ENCODE results near the gene LRPPRC.
A peak's percentile ranks its signal among the peaks of the same experiment; 100 is the strongest.

Gene LRPPRC

GRCh38 chr2:43905871-43906270, 89.9 kb downstream of the LRPPRC start:
- DNase-seq, result no peak

- DNase-seq, result no peak
These were observed 90.4 kb downstream of the LRPPRC start for GRCh38 chr2:43905371-43905803.

- no peak for DNase-seq
These were observed 96.2 kb downstream of the LRPPRC start for GRCh38 chr2:43899589-43899988.

DNA sequence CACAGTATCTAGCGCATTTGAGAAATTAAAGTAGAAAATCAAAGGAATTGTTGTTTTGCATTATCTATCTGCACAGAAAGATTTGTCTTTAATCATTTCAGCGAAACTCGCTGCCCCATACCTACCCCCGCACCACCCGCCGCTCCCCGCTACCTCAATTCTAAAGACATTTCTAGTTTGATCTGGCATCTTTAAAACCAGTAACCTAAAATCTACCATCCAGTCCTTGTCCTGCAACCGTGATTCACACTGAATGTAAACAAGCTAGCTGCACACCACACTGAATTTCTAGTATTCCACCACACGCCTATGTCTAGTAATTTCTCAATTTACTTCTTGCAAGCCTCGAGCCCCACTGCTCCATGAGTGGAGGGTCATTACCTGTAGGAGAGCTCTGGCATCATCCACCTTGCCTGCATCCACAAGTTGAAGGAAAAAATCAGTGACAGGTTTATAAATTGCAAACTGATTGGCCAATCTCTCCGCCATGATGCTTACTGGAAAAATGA, 96.9 kb downstream of the LRPPRC start:
- DNase-seq, result no peak

DNA sequence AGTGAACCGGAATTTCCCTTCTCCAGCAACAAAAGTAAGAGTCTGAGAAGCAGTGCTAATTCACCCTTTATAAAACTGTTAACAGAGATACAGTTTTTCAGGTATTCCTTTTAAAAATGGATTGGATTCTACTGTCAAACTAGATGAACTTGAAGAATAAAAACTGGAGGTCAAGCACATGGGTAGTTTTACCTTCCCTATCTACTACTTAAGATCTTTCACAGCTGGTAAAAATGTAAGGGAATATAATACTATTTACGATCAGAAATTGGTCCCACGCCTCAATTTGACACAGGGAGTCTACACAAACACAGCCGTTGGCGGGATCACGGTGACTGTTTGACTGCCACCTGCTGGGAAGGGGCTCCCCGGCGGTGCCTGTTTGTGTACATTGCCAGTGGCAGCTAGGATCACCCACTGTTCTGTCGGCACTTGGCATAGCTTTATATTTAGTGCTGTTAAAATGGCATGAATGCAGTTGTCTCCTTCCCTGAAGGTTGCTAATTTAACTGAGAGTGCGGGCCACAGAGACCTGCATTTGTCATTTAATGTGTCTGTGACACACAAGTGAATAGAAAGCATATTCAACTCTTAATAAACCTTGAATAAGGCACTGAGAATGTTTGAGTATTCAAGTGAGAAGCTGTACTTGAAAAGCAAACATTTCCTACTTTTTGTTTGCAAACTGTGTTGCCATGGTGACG, 97.5 kb downstream of the LRPPRC start:
- DNase-seq, result no peak

DNA sequence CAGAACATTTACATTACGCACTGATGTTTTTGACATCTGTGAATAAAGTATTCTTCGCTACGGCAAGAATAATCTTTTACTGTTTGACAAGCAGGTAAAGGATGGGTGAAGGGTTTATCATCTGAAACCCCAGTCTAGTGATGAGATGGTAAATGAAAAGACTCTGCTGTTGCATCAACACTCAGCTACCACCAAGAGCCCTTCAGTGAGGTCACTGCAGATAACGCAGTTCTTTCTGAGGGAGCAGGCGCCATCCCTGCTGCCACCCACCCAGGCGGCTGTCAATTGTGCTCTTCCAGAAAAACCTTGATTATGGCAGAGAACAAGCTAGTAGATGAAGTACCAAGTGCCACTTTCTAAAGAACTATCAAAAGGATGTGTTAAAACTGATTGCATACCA, 98.3 kb downstream of the LRPPRC start:
- no peak for DNase-seq

DNA sequence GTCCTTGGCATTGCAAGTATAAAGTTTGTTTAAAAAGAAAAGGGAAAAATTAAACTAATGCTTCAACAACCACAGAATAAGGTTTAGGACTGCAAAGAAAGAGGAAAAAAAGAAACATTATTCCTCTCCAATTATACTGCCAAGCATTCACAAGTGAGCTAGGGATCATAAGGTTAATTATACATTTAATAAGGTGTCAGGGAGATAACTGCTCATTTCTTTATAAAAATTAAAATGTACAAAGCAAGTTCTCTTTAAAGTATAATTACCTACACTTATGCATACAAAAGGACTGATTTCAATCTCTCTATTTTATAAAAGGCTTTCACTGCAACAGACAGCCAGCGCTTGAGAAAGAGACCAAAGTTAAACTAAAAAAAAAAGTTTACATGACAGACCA, 98.9 kb downstream of the LRPPRC start:
- DNase-seq, result no peak

- no peak for DNase-seq
These were observed 101.0 kb downstream of the LRPPRC start for GRCh38 chr2:43894743-43895142.

- DNase-seq, result no peak
These were observed 104.9 kb downstream of the LRPPRC start for GRCh38 chr2:43890855-43891254.

GRCh38 chr2:43889416-43889815, 106.4 kb downstream of the LRPPRC start:
- DNase-seq, result no peak

GRCh38 chr2:43887176-43887575, 108.6 kb downstream of the LRPPRC start:
- peak; percentile 11 for DNase-seq

DNA sequence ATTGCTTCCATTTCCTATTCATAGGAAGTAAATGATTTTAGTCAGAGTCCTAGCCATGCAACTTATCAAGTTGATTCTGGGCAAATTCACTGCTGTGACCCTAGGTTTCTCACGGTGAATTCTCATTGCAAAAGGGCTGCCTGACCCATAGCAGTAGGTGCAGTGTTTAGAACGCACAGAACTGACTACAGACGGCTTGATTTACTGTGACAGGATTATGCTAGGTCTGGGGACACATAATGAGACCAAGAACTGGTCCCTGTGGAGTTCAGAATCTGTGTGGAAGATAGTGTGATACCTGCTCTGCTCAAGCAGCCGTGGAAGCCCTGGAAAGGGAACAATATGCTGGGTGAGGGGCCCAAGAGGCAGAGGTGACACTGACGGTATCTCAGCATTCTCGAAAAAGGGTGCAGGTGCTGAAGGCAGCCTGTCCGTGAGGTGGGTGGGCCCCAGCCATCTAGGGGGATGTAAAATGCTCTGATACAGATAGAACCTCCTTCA, 110.6 kb downstream of the LRPPRC start:
- no peak for DNase-seq

- DNase-seq, result no peak
These were observed 111.1 kb downstream of the LRPPRC start for GRCh38 chr2:43884689-43885088.

DNA sequence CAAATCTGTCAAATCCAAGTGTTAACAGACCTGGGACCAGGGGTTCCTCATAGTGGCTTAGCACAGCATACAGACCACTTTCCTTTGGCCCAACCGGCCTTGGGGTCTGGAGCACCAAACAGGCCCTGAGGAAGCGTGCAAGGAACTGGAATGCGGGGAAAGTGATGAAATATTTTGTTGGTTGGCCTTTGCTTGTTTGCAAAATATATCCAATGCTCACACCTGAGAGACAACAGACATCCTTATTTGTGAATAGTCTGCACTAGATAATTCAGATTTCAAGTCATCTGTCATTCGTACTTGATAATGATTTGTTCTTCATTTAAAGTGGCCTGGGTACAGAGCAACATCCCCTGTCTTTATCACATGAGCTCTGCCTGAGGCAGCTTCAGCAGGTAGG, 113.5 kb downstream of the LRPPRC start:
- DNase-seq, result no peak

- no peak for DNase-seq
These were observed 114.8 kb downstream of the LRPPRC start for GRCh38 chr2:43880952-43881351.

DNA sequence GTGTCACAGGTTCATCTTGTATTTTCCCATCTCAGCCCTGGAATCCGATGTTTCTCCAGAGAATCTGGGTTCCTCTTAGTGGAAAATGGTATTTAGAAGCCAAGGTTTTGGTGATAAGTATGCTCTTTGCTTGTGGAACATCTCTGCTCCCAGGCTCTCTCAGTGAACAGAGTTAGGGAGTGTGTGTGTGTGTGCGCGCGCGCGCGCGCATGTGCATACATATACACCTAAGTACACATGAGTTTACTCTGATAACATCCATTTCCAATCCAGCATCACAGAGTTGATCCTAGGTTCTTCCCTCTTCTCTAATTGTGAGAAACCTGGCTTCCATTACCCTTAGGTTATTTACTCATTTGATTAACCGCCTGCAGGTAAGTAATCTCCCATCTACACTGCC, 115.3 kb downstream of the LRPPRC start:
- DNase-seq, result no peak

- DNase-seq, result no peak
These were observed 116.5 kb downstream of the LRPPRC start for GRCh38 chr2:43879261-43879660.

- peak; percentile 72 for DNase-seq
These were observed 117.9 kb downstream of the LRPPRC start for GRCh38 chr2:43877782-43878464.

DNA sequence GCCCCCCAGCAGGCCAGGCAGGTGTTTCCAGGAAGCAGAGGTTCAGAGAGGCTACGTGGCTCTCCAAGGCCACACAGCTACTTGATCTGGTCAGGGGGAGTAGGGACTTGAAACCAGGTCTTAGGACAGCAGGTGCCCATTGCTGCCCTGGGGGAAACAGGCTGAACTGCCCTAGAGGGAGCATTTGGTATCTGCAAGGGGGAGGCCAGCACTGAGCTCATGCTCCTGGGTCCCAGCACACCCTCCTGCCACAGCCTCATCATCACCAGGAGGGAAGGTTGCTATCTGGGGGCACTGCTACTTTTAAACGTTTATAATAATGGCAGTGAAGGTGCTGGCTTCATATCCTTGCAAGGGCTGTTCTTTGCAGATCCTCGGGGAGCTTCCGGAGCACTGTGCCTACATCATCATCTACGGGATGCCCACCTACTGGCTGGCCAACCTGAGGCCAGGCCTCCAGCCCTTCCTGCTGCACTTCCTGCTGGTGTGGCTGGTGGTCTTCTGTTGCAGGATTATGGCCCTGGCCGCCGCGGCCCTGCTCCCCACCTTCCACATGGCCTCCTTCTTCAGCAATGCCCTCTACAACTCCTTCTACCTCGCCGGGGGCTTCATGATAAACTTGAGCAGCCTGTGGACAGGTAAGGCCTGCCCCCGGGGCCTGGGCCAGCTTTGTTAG, 120.9 kb downstream of the LRPPRC start:
- no peak for DNase-seq

DNA sequence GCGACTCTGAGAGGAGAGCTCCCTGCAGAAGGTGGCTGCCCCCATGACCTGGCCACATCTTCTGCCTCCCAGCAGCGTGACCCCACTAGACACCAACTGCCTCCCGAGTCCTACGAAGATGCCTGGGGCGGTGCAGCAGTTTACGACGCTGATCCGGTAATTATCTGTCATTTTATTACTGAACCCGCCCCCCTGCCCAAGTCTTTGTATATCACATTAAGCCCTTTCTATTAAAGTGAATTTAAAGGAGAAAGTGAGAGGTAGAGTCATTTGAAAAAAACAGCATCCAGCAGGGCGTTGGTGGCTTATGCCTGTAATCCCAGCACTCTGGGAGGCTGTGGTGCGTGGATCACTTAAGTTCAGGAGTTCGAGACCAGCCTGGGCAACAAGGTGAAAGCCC, 123.6 kb downstream of the LRPPRC start:
- DNase-seq, result no peak

- no peak for DNase-seq
These were observed 140.5 kb downstream of the LRPPRC start for GRCh38 chr2:43855292-43855691.

DNA sequence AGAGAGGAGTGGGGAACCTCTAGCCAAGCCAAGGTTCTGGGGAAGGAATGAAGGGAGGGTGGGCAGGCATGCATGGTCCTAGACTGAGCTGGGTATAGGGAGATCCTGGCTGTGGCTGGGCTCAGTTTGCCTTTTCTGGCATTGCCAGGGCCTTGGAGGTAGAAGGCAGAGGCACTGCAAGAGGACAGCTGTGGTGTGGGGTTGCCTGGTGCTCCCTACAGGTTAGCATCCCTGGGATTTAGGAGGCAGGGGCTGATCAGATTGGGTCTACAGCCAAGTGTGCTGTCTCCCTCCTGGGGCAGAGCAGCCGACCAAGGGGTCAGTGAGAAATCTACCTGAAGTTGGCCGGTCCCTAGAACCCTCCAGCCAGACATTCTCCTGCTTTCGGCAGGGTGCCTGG, 141.1 kb downstream of the LRPPRC start:
- no peak for DNase-seq

DNA sequence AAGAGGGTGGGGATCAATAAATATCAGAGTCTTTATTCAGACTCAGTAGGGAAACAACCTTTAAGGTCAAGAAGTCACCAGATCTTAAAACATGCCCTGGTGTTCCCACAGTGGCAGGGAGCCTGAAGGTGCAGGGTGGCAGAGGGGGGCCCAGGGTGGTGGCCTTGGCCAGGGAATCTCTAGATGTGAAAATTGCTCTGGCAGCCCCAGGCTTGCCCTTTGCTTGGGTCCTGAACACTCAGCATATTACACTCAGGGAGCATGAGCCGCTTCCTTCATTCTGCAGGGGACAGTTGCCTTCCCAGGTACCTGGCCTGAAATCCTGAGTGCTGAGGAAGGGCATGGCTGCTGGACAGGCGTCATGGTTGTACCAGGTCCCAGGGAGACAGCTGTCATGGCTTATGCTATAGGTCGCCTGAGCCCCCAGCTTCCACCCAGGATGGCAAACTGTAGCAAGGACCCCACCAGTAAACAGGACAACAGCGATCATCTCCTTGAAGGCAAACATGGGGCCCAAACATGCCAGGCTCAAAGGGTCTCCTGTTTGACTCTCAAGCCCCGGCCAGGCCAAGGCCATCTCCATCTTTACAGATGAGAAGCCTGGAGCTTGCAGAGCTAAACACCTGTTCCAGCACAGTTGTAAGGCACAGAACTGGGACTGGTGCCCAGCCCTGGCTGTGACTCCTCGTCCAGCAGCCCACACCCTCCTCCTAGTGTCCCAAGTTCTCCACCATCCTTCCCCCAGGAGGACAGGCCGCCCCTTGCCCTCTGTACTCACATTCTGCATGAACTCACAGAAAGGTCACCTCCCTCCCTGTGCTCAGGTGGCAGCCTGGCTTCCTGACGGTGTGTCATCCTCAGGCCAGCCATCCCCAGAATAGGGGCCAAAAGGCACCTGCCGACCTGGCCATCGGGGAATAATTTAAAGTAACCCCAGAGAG, 142.4 kb downstream of the LRPPRC start:
- DNase-seq, result no peak

Data from NCI-H1694 treated with DMSO at 0.1 percent for 48 hours (cell line).